ENCODE measurements around the gene RNF148. TPM values are rescaled to one million over a fixed set of nuclear protein-coding genes. Genes with fewer than 3 reads are reported as not detected.
"Not testable (repeated sequence)": the region's sequence is repeated elsewhere in the genome, so short reads cannot be mapped to it uniquely, and the experiment has no call there.

Gene RNF148
- total RNA-seq, 4 donors from 2014 or later: 0.58 to 8.7 (median 1.7) TPM

DNA sequence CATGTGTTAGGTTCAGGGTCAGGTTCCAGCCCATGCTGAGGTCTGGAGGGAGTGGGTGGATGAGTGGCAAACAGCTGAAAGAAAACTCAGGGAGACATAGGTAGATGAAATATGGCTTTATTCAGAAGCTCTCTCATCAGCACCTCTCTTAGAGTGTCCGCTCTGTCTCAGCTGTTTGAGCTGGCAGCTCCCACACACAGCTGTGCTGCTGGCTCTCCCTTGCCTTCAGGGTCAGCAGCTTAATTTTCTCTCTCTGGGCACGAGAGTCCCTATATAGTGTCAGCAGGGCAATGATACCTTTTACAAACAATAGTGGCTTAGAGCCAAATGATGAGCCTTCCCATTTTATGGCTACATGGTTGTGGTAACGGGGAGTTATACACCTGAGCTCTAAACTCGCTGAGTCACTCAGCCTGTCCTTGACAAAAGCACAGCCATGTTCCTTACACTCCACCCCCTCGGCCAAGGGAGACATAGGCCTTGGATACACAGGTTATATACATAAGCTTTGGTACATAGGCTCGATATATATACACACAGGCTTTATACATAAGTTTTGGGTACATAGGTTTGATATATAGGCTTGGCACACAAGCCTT, 14.2 kb downstream of the RNF148 start:
- TF ChIP-seq EP300 (IDR thresholded peaks at IDR 0.05) (no peak), POLR2A (IDR thresholded peaks at IDR 0.05; ENCODE audit: low read depth) (no peak), POLR2AphosphoS5 (IDR thresholded peaks at IDR 0.05) (no peak)
- TF ChIP-seq, protein P1, sequence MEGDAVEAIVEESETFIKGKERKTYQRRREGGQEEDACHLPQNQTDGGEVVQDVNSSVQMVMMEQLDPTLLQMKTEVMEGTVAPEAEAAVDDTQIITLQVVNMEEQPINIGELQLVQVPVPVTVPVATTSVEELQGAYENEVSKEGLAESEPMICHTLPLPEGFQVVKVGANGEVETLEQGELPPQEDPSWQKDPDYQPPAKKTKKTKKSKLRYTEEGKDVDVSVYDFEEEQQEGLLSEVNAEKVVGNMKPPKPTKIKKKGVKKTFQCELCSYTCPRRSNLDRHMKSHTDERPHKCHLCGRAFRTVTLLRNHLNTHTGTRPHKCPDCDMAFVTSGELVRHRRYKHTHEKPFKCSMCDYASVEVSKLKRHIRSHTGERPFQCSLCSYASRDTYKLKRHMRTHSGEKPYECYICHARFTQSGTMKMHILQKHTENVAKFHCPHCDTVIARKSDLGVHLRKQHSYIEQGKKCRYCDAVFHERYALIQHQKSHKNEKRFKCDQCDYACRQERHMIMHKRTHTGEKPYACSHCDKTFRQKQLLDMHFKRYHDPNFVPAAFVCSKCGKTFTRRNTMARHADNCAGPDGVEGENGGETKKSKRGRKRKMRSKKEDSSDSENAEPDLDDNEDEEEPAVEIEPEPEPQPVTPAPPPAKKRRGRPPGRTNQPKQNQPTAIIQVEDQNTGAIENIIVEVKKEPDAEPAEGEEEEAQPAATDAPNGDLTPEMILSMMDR (IDR thresholded peaks at IDR 0.05): no peak
- intact Hi-C loops (cut with DNase I): no loop called here
- Histone ChIP-seq H3K4me1 (no peaks in the 10 kb centered on the region), H3K36me3 (peaks cover 0 to 3% (median 0%) of the 10 kb centered on the region in 4 donors), H3K4me3 (no peak overlapping the region), H3K27ac (replicated peaks in 1 of 4) (no peak overlapping the region), H3K9me3 (no peaks in the 10 kb centered on the region), H3K27me3 (no peaks in the 10 kb centered on the region)
- WGBS: 71% methylated on average over 6 of the region's 6 CpGs
- no peak for DNase-seq (ENCODE audit: extremely low spot score)

DNA sequence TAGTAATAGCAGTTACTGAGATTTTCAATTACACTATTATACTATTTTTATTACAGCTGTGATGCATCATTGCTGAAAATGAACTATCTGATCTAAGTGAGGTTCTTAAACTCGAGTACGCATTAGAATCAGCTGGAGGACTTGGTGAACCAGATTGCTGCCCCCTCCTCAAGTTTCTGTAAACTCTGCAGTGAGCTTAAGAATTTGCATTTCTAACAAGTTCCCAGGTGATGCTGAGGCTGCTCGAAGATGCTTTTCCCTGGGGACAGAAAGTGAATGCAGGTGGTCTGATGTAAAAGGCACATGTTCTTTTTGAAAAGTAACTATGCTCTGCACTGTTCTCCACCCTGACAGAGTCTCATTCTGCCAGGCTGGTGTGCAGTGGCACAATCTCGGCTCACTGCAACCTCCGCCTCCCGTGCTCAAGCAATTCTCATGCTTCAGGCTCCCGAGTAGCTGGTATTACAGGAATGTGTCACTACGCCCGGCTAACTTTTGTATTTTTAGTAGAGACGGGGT, 16.3 kb downstream of the RNF148 start:
- intact Hi-C loops (cut with DNase I): no loop called here

DNA sequence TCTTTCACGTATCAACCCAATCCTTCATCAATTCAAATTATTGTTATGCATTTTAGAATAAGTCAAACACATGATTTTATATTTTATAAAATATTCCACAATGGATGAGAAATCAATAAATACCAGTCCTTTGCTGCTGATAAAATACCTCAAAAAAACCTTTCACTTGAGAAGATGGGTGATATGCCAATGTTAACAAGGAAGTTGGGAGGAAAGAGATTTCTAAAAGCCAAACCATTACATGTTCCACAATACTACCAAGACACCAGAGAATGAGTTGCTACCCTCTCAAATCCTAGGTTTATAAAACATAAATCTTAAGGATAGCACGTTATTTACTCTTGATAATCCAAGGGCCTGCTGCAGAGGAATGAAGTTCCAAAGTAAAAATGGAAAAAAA, 18.2 kb downstream of the RNF148 start:
- no peak overlapping the region for H3K4me3 ChIP-seq
- DNase-seq (ENCODE audit: extremely low spot score): no peak
- H3K4me1 ChIP-seq: peaks cover 0 to 8% (median 0%) of the 10 kb centered on the region in 4 donors
- H3K9me3 ChIP-seq: no peaks in the 10 kb centered on the region
- no peak overlapping the region for H3K27ac ChIP-seq (replicated peaks in 1 of 4)
- TF ChIP-seq POLR2AphosphoS5 (IDR thresholded peaks at IDR 0.05) (no peak), POLR2A (IDR thresholded peaks at IDR 0.05; ENCODE audit: low read depth) (no peak), EP300 (IDR thresholded peaks at IDR 0.05) (no peak)
- TF ChIP-seq, protein P1 (IDR thresholded peaks at IDR 0.05): no peak
- 79% methylated on average over 2 of the region's 2 CpGs for WGBS
- no peaks in the 10 kb centered on the region for H3K36me3 ChIP-seq
- no peaks in the 10 kb centered on the region for H3K27me3 ChIP-seq
- intact Hi-C loops (cut with DNase I): no loop called here

More for the DNA sequence above, 16.3 kb downstream of the RNF148 start:
- TF ChIP-seq, protein P1 (IDR thresholded peaks at IDR 0.05): no peak
- TF ChIP-seq POLR2A (IDR thresholded peaks at IDR 0.05; ENCODE audit: low read depth) (no peak), EP300 (IDR thresholded peaks at IDR 0.05) (no peak), POLR2AphosphoS5 (IDR thresholded peaks at IDR 0.05) (no peak)
- 92% methylated on average over 10 of the region's 10 CpGs for WGBS
- H3K4me1 ChIP-seq: peaks cover 0 to 8% (median 0%) of the 10 kb centered on the region in 4 donors
- H3K4me3 ChIP-seq: no peak overlapping the region
- H3K27me3 ChIP-seq: no peaks in the 10 kb centered on the region
- no peak overlapping the region for H3K27ac ChIP-seq (replicated peaks in 1 of 4)
- no peaks in the 10 kb centered on the region for H3K9me3 ChIP-seq
- no peaks in the 10 kb centered on the region for H3K36me3 ChIP-seq
- DNase-seq (ENCODE audit: extremely low spot score): no peak

DNA sequence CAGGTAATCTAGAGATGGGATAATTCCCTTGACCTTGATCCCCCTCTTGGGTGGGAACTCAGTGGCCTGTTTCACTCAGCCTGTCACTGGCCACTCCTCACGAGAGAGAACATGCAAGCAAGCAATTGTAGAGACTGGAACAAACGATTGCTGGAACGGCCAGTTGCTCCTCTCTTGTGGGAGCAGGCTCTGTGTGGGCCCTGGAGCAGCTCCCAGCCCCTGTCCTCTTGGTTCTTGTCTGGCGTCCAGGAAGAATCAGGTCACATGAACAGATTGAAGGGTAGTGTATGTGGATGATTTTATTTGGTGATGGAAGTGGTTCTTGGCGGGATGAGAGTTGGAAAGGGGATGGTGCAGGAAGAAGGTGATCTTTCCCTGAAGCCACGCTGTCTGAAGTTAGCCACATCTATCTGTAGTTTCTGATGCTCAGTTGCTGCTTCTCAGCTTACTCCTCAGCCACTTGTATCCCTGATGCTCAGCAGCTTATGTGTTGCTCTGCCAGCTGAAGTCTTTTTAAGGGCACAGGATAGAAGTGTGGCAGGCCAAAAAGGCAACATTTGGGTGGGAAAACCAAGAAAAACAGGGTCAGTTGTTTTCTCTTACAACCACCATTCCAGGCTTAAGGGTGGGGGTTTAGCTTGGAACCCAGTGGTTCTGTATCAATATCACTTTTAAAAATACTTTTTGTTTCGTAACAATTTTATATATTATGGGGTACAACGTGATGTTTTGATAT, 19.7 kb downstream of the RNF148 start:
- Histone ChIP-seq H3K9me3 (no peaks in the 10 kb centered on the region), H3K4me1 (peaks cover 0 to 11% (median 0%) of the 10 kb centered on the region in 4 donors), H3K27ac (replicated peaks in 1 of 4) (no peak overlapping the region), H3K36me3 (no peaks in the 10 kb centered on the region), H3K27me3 (no peaks in the 10 kb centered on the region), H3K4me3 (no peak overlapping the region)
- intact Hi-C loops (cut with DNase I): no loop called here
- TF ChIP-seq, protein P1 (IDR thresholded peaks at IDR 0.05): no peak
- TF ChIP-seq POLR2AphosphoS5 (IDR thresholded peaks at IDR 0.05) (no peak), POLR2A (IDR thresholded peaks at IDR 0.05; ENCODE audit: low read depth) (no peak), EP300 (IDR thresholded peaks at IDR 0.05) (no peak)
- no peak for DNase-seq (ENCODE audit: extremely low spot score)
- WGBS: 74% methylated on average over 8 of the region's 8 CpGs

DNA sequence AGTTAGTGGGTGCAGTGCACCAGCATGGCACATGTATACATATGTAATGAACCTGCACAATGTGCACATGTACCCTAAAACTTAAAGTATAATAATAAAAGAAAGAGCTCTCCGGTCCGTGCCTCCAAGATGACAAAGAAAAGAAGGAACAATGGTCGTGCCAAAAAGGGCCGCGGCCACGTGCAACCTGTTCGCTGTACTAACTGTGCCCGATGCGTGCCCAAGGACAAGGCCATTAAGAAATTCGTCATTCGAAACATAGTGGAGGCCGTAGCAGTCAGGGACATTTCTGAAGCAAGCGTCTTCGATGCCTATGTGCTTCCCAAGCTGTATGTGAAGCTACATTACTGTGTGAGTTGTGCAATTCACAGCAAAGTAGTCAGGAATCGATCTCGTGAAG, 21.5 kb downstream of the RNF148 start:
- DNase-seq (ENCODE audit: extremely low spot score); H3K36me3 ChIP-seq; intact Hi-C loops (cut with DNase I); H3K27ac ChIP-seq (replicated peaks in 1 of 4); H3K9me3 ChIP-seq; H3K4me3 ChIP-seq; H3K27me3 ChIP-seq: not testable (repeated sequence)
- WGBS: 94% methylated on average over 16 of the region's 16 CpGs
- peaks cover 0 to 22% (median 6%) of the 10 kb centered on the region in 4 donors for H3K4me1 ChIP-seq
